Prostate gland (tissue), 2 donors: ENCODE results near the gene FSIP1. TPM values are rescaled to one million over a fixed set of nuclear protein-coding genes. Genes with fewer than 3 reads are reported as not detected.

ENCODE experiments used
- DNase-seq: peaks from one replicate; pipeline ENCODE4 v3.0.0-alpha.2; 2019; ENCODE audit warnings: low spot score
- H3K27ac ChIP-seq, 2 donors: fragments of 200-600 bp; sonication (generic); 2 replicates each; pipeline ENCODE4 v1.5.1; 2017 to 2019
- H3K27me3 ChIP-seq: fragments of 200-600 bp; sonication (generic); replicated peaks from 2 replicates; pipeline ENCODE4 v1.5.1; 2019; ENCODE audit not compliant: insufficient read depth
- H3K36me3 ChIP-seq, 2 donors: fragments of 200-600 bp; sonication (generic); 1 replicate in 1 of 2; 2 replicates in 1 of 2; pipeline versions ENCODE4 v1.5.1 to v1.8.1; 2017 to 2019
- H3K4me1 ChIP-seq: fragments of 200-600 bp; sonication (generic); replicated peaks from 2 replicates; pipeline ENCODE4 v1.5.1; 2019
- H3K4me3 ChIP-seq, 2 donors: fragments of 200-600 bp; sonication (generic); 2 replicates each; pipeline ENCODE4 v1.5.1; 2017 to 2019
- H3K9me3 ChIP-seq: fragments of 200-600 bp; sonication (generic); 2 replicates; pipeline ENCODE4 v1.5.1; 2017
- CTCF ChIP-seq, 4 experiments: fragments of 200-600 bp in 2 of 4; fragments of 450-650 bp in 2 of 4; sonication (generic) in 2 of 4; IDR thresholded peaks; 1 replicate in 3 of 4; 2 replicates in 1 of 4; pipeline ENCODE4 v1.5.1; 2016 to 2019; ENCODE audit warnings: antibody characterized with exemption in 4 of 4, mild to moderate bottlenecking in 2 of 4, moderate library complexity in 2 of 4
- POLR2A ChIP-seq: fragments of 450-650 bp; IDR thresholded peaks from one replicate; pipeline ENCODE4 v1.6.1; 2016; ENCODE audit warnings: antibody characterized with exemption, mild to moderate bottlenecking
- POLR2AphosphoS5 ChIP-seq: sonication (generic); formaldehyde crosslinking; IDR thresholded peaks from one replicate; pipeline ENCODE4 v1.6.1; 2017; ENCODE audit warnings: antibody characterized with exemption
- WGBS: methylation state at CpG from one replicate; pipeline ENCODE4 v1.1.5; 2018; 5-methylcytosine and 5-hydroxymethylcytosine counted together
- intact Hi-C: fragments of 100-400 bp; cut with DNase I; formaldehyde crosslinking; loops from one replicate; pipeline ENCODE4 v1.14.2; 2022
- total RNA-seq, 2 donors: library from RNA; depleted of rRNA; stranded (reverse); fragments of >200 nt; gene quantifications; one replicate each; pipeline ENCODE4 v1.1.0, GENCODE V29; 2016

Gene FSIP1
- total RNA-seq, 2 donors from 2014 or later: 1.6 to 2.3 TPM

DNA sequence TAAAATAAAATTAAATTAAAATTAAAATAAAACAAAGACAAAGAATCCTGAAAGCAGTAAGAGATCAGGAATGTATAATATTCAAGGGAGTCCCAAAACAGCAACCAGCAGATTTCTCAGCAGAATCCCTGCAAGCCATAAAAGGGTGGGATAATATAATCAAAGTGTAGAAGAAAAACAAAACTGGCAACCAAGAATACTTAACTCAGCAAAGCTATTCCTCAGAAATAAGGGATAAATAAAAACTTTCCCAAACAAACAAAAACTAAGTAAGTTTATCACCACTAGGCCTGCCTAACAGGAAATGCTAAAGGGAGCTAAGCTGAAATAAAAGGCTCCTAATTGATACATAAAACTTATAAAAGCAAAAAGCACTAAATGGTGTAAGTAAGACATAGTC, 172.0 kb downstream of the FSIP1 start:
- intact Hi-C loops: no loop called here
- DNase-seq: no peak
- H3K4me1 ChIP-seq: no peaks in the 10 kb centered on the region
- no peak overlapping the region for H3K4me3 ChIP-seq
- TF ChIP-seq POLR2A: no peak
- no peak for TF ChIP-seq POLR2AphosphoS5
- no peak for TF ChIP-seq CTCF (IDR thresholded peaks at IDR 0.05)
- no peak overlapping the region for H3K27ac ChIP-seq
- H3K36me3 ChIP-seq: no peaks in the 10 kb centered on the region
- no peaks in the 10 kb centered on the region for H3K27me3 ChIP-seq
- no peaks in the 10 kb centered on the region for H3K9me3 ChIP-seq

GRCh38 chr15:39609166-39609916, 173.3 kb downstream of the FSIP1 start:
- TF ChIP-seq POLR2A (no peak), POLR2AphosphoS5 (no peak)
- H3K27me3 ChIP-seq: no peaks in the 10 kb centered on the region
- no peak overlapping the region for H3K4me3 ChIP-seq
- H3K27ac ChIP-seq: no peak overlapping the region
- H3K4me1 ChIP-seq: no peaks in the 10 kb centered on the region
- H3K9me3 ChIP-seq: no peaks in the 10 kb centered on the region
- 95% methylated on average over 4 of the region's 4 CpGs for WGBS
- no peak for DNase-seq
- intact Hi-C loops: no loop called here
- H3K36me3 ChIP-seq: no peaks in the 10 kb centered on the region

DNA sequence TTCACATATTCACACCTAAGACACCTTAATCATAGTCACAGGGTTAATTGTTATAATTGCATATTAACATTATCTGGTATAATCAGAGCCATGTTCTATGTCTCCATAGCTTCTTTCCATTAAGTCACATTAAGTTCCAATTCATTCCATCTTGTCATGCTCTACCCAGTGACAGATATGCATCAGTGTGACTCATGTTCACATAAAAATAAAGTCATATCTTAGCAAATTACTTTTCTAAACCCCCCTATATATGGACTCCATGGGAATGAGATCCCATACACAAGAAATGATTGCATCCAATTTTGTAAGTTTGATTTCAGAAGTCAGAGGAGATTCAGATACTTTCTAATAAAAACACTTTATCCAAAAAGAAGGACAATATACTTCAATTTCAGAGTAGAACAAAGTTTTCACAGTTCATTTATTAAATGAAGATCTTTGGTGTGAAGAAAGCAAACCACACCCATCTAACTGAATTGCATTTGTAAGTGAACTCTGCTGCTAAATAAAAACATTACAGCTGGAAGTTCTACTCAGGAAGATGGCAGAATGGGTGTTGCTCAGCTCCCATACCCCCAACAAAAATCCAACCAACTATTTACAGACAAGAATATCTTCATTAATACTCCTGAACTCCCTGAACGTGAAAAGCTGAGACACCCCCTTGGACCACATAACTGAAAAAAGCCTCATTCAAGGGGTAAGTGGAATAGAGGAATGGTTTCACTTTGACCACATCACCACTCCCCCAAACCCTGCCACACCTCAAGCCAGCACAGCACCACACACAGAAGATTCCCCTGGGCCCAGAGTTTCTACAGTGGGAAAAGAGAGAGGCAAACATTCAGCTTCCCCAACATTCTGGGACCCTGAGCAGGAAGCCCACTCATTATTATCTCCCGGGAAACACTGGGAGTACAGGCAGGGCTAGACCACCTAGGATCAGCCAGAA, 174.2 kb downstream of the FSIP1 start:
- no peaks in the 10 kb centered on the region for H3K27me3 ChIP-seq
- H3K4me1 ChIP-seq: no peaks in the 10 kb centered on the region
- no peak overlapping the region for H3K4me3 ChIP-seq
- no peaks in the 10 kb centered on the region for H3K36me3 ChIP-seq
- WGBS: 97% methylated on average over 2 of the region's 2 CpGs
- H3K27ac ChIP-seq: no peak overlapping the region
- intact Hi-C loops: no loop called here
- no peak for TF ChIP-seq POLR2A
- no peak for TF ChIP-seq CTCF (IDR thresholded peaks at IDR 0.05)
- no peak for TF ChIP-seq POLR2AphosphoS5
- no peaks in the 10 kb centered on the region for H3K9me3 ChIP-seq
- no peak for DNase-seq

DNA sequence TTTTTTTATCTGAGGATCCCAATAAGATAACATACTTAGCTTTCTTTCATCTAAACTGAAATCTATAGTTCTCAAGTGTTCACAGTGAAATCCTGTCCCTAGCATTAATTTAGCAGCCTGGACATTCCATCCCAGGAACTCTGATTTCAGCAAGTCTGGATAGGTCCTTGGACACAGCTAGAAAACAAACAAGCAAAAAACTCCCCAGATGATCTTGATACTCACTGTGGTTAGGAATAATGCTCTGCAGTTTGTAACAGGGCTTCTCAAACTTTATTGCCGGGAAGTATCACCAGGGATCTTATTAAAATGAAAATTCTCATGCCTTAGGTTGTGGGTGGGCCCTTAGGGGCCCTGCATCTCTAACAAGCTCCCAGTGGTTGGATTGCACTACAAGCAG, 177.5 kb downstream of the FSIP1 start:
- no peak overlapping the region for H3K27ac ChIP-seq
- no peak overlapping the region for H3K4me3 ChIP-seq
- DNase-seq: no peak
- TF ChIP-seq POLR2AphosphoS5 (no peak), POLR2A (no peak)
- WGBS: 48% methylated on average over 1 of the region's 1 CpG
- H3K4me1 ChIP-seq: no peaks in the 10 kb centered on the region
- H3K36me3 ChIP-seq: no peaks in the 10 kb centered on the region
- intact Hi-C loops: no loop called here
- no peaks in the 10 kb centered on the region for H3K9me3 ChIP-seq
- no peaks in the 10 kb centered on the region for H3K27me3 ChIP-seq

DNA sequence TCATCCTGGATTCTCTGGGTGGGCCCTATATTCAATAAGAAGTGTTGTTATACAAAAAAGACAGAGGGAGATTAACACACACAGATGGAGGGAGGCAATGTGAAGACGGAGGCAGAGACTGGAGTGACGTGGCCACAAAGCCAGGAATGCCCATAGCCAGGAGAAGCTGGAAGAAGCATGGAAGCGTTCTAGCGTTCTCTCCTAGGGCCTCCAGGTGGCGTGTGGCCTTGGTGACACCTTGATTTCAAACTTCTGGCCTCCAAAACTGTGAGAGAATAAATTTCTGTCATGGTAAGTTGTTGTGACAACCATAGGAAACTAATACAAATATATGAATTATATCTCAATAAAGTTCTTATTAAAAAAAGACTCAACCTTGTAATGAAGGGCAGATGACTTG, 180.5 kb downstream of the FSIP1 start:
- no peaks in the 10 kb centered on the region for H3K9me3 ChIP-seq
- intact Hi-C loops: no loop called here
- no peak for TF ChIP-seq POLR2A
- no peaks in the 10 kb centered on the region for H3K36me3 ChIP-seq
- DNase-seq: no peak
- WGBS: 89% methylated on average over 5 of the region's 5 CpGs
- H3K27me3 ChIP-seq: no peaks in the 10 kb centered on the region
- no peaks in the 10 kb centered on the region for H3K4me1 ChIP-seq
- no peak overlapping the region for H3K27ac ChIP-seq
- H3K4me3 ChIP-seq: no peak overlapping the region

DNA sequence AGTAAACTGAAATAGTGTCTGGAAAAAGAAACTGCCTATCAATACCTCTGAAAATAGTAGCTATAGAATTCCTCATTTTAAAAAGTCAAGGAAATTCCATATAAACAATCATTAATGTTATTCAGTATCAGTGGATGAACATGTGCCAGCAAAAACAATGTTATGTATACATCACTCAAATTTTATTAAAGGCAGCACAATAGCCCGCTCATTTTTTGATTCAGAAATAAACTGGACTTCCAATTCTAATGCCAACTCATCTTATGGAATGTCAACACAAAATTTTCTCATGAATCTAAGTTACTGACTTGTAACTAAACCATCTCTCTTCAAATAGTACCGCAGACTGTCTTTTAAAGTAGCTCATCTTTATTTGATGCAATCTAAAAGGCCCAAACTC, 182.8 kb downstream of the FSIP1 start:
- Histone ChIP-seq H3K4me3 (no peak overlapping the region), H3K36me3 (no peaks in the 10 kb centered on the region), H3K9me3 (no peaks in the 10 kb centered on the region), H3K4me1 (no peaks in the 10 kb centered on the region), H3K27me3 (no peaks in the 10 kb centered on the region), H3K27ac (no peak overlapping the region)
- TF ChIP-seq CTCF (IDR thresholded peaks at IDR 0.05): no peak
- no peak for TF ChIP-seq POLR2A
- no peak for TF ChIP-seq POLR2AphosphoS5
- DNase-seq: no peak
- intact Hi-C loops: no loop called here
- 85% methylated on average over 2 of the region's 2 CpGs for WGBS
